ENCODE results near the gene CTRB1. TPM values are rescaled to one million over a fixed set of nuclear protein-coding genes. Genes with fewer than 3 reads are reported as not detected.

The CTRB1 gene
- total and polyA plus RNA-seq, 2 experiments from 2014 or later: 0.21 TPM; not detected in 1

DNA sequence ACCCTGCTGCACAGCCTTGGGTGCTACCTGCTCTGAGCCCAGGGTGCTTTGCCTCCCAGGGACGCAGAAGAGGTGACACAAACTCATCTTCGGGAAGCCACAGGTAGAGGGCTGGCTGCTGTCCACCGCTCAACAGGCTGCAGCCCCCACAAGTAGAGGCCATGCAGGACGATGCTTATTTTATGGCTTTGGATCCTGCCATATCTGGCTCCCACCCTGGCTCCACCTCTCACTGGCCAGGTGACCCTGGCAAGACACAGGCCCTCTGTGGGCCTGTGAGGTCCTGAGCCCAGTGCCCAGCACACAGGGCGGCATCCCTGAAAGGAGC, 44.0 kb downstream of the CTRB1 start:
- H2AFZ ChIP-seq: no peak overlapping the region
- H3K9me2 ChIP-seq (replicated peaks; ENCODE audit: insufficient read depth): no peaks in the 10 kb centered on the region
- DNase-seq (ENCODE audit: low spot score): peak; percentile 14
- H3K9me3 ChIP-seq (ENCODE audit: low read depth): no peaks in the 10 kb centered on the region
- H3K4me1 ChIP-seq (ENCODE audit: insufficient read depth): peaks cover 65% of the 10 kb centered on the region
- H3K4me3 ChIP-seq: no peak overlapping the region
- TF ChIP-seq EZH2phosphoT487 (IDR thresholded peaks at IDR 0.05; ENCODE audit: low read depth, severe bottlenecking, unreplicated experiment): no peak
- no peak for TF ChIP-seq EZH2 (IDR thresholded peaks at IDR 0.05; ENCODE audit: borderline replicate concordance)
- no peak for TF ChIP-seq CTCF (IDR thresholded peaks at IDR 0.05; ENCODE audit: poor library complexity)
- peaks cover 65% of the 10 kb centered on the region for H4K20me1 ChIP-seq (ENCODE audit: insufficient read depth, poor library complexity, severe bottlenecking)
- peak overlapping the region; percentile 99 for H3K27ac ChIP-seq
- H3K36me3 ChIP-seq (replicated peaks; ENCODE audit: insufficient read depth, low read depth): no peaks in the 10 kb centered on the region
- H3K27me3 ChIP-seq: no peaks in the 10 kb centered on the region
- peak overlapping the region; percentile 97 for H3K4me2 ChIP-seq
- WGBS (ENCODE audit: low lambda C conversion rate, missing lambda C conversion rate): 77% methylated on average over 5 of the region's 5 CpGs
- H3K79me2 ChIP-seq: peaks cover 86% of the 10 kb centered on the region

- peak; percentile 8 for DNase-seq (ENCODE audit: low spot score)
- peaks cover 63% of the 10 kb centered on the region for H3K4me1 ChIP-seq (ENCODE audit: insufficient read depth)
Observed at GRCh38 chr16:75263291-75263962, 44.6 kb downstream of the CTRB1 start.

GRCh38 chr16:75263963-75264445, 45.2 kb downstream of the CTRB1 start:
- peak overlapping the region; percentile 99 for H3K27ac ChIP-seq
- WGBS (ENCODE audit: low lambda C conversion rate, missing lambda C conversion rate): 73% methylated on average over 8 of the region's 8 CpGs
- TF ChIP-seq EZH2phosphoT487 (IDR thresholded peaks at IDR 0.05; ENCODE audit: low read depth, severe bottlenecking, unreplicated experiment): no peak
- TF ChIP-seq CTCF (IDR thresholded peaks at IDR 0.05; ENCODE audit: poor library complexity): no peak
- TF ChIP-seq EZH2 (IDR thresholded peaks at IDR 0.05; ENCODE audit: borderline replicate concordance): no peak
- H3K4me3 ChIP-seq: peak overlapping the region; percentile 99
- peaks cover 52% of the 10 kb centered on the region for H4K20me1 ChIP-seq (ENCODE audit: insufficient read depth, poor library complexity, severe bottlenecking)
- peak overlapping the region; percentile 97 for H3K4me2 ChIP-seq
- no peaks in the 10 kb centered on the region for H3K9me2 ChIP-seq (replicated peaks; ENCODE audit: insufficient read depth)
- H3K79me2 ChIP-seq: peaks cover 73% of the 10 kb centered on the region
- peak; percentile 48 for DNase-seq (ENCODE audit: low spot score)
- H3K27me3 ChIP-seq: no peaks in the 10 kb centered on the region
- H3K36me3 ChIP-seq (replicated peaks; ENCODE audit: insufficient read depth, low read depth): no peaks in the 10 kb centered on the region
- H3K9me3 ChIP-seq (ENCODE audit: low read depth): no peaks in the 10 kb centered on the region
- H3K4me1 ChIP-seq (ENCODE audit: insufficient read depth): peaks cover 58% of the 10 kb centered on the region
- no peak overlapping the region for H2AFZ ChIP-seq

More at GRCh38 chr16:75263291-75263962, 44.6 kb downstream of the CTRB1 start:
- no peaks in the 10 kb centered on the region for H3K36me3 ChIP-seq (replicated peaks; ENCODE audit: insufficient read depth, low read depth)
- H3K4me3 ChIP-seq: peak overlapping the region; percentile 99
- H3K9me2 ChIP-seq (replicated peaks; ENCODE audit: insufficient read depth): no peaks in the 10 kb centered on the region
- H3K27ac ChIP-seq: peak overlapping the region; percentile 99
- peaks cover 79% of the 10 kb centered on the region for H3K79me2 ChIP-seq
- WGBS (ENCODE audit: low lambda C conversion rate, missing lambda C conversion rate): 78% methylated on average over 14 of the region's 14 CpGs
- TF ChIP-seq CTCF (IDR thresholded peaks at IDR 0.05; ENCODE audit: poor library complexity): no peak
- TF ChIP-seq EZH2phosphoT487 (IDR thresholded peaks at IDR 0.05; ENCODE audit: low read depth, severe bottlenecking, unreplicated experiment): no peak
- no peaks in the 10 kb centered on the region for H3K9me3 ChIP-seq (ENCODE audit: low read depth)
- H3K4me2 ChIP-seq: peak overlapping the region; percentile 97
- no peak overlapping the region for H2AFZ ChIP-seq
- H3K27me3 ChIP-seq: no peaks in the 10 kb centered on the region
- peaks cover 58% of the 10 kb centered on the region for H4K20me1 ChIP-seq (ENCODE audit: insufficient read depth, poor library complexity, severe bottlenecking)

Data from hepatocyte (in vitro differentiated cells).